Thoracic aorta (tissue), 2 donors: ENCODE measurements around the gene GCNT1. TPM values are rescaled to one million over a fixed set of nuclear protein-coding genes. Genes with fewer than 3 reads are reported as not detected.
"Not testable (repeated sequence)": the region's sequence is repeated elsewhere in the genome, so short reads cannot be mapped to it uniquely, and the experiment has no call there.

Experiments used
- ATAC-seq: fragments of 150-250 bp; one replicate; pipeline ENCODE4 v1.8.0; 2017; ENCODE audit warnings: low read depth; ENCODE audit not compliant: insufficient number of reproducible peaks, low FRiP score
- DNase-seq: peaks from one replicate; pipeline ENCODE4 v3.0.0-alpha.2; 2020; ENCODE audit warnings: low spot score
- H3K27ac ChIP-seq, 2 donors: fragments of 200-600 bp; sonication (generic); 1 replicate in 1 of 2; 2 replicates in 1 of 2; pipeline ENCODE4 v1.5.1; 2016; ENCODE audit warnings: mild to moderate bottlenecking in 2 of 2, moderate library complexity in 2 of 2
- H3K27me3 ChIP-seq: fragments of 200-600 bp; sonication (generic); replicated peaks from 2 replicates; pipeline ENCODE4 v1.6.0; 2016; ENCODE audit warnings: mild to moderate bottlenecking; ENCODE audit not compliant: insufficient read depth
- H3K36me3 ChIP-seq: fragments of 200-600 bp; sonication (generic); one replicate; pipeline ENCODE4 v1.5.1; 2016
- H3K4me1 ChIP-seq, 2 donors: fragments of 200-600 bp; sonication (generic); 1 replicate in 1 of 2; 2 replicates in 1 of 2; pipeline versions ENCODE4 v1.5.1 to v1.6.0; 2016; ENCODE audit warnings: low read depth in 2 of 2, mild to moderate bottlenecking in 1 of 2; ENCODE audit not compliant: control insufficient read depth in 1 of 2
- H3K4me3 ChIP-seq: fragments of 200-600 bp; sonication (generic); 2 replicates; pipeline ENCODE4 v1.5.1; 2016; ENCODE audit warnings: mild to moderate bottlenecking
- H3K9me3 ChIP-seq: fragments of 200-600 bp; sonication (generic); 2 replicates; pipeline ENCODE4 v1.5.1; 2016
- CTCF ChIP-seq: fragments of 200-600 bp; sonication (generic); IDR thresholded peaks from one replicate; pipeline ENCODE4 v1.5.1; 2019; ENCODE audit warnings: antibody characterized with exemption
- total RNA-seq, 2 donors: library from RNA; depleted of rRNA; stranded (reverse); fragments of >200 nt; gene quantifications; one replicate each; pipeline versions ENCODE4 v1.1.0 to v1.2.3, GENCODE V29; 2016

The GCNT1 gene
- total RNA-seq, 2 donors from 2014 or later: 17.1 to 24.1 TPM

- Histone ChIP-seq H3K27ac (no peak overlapping the region), H3K4me3 (no peak overlapping the region), H3K36me3 (no peaks in the 10 kb centered on the region), H3K4me1 (no peaks in the 10 kb centered on the region), H3K9me3 (no peaks in the 10 kb centered on the region), H3K27me3 (no peaks in the 10 kb centered on the region)
- no peak for TF ChIP-seq CTCF
- ATAC-seq (no peak), DNase-seq (no peak)
These were observed 33.1 kb upstream of the GCNT1 start for GRCh38 chr9:76425677-76426453.

- no peaks in the 10 kb centered on the region for H3K36me3 ChIP-seq
- no peaks in the 10 kb centered on the region for H3K4me1 ChIP-seq
- no peak for TF ChIP-seq CTCF
- H3K9me3 ChIP-seq: no peaks in the 10 kb centered on the region
- DNase-seq: no peak
- H3K27ac ChIP-seq: no peak overlapping the region
- H3K27me3 ChIP-seq: no peaks in the 10 kb centered on the region
- ATAC-seq: no peak
- H3K4me3 ChIP-seq: no peak overlapping the region
These were observed 32.1 kb upstream of the GCNT1 start for GRCh38 chr9:76426807-76427419.

GRCh38 chr9:76431601-76432000 is 27.4 kb upstream of the GCNT1 start:
- H3K36me3 ChIP-seq: no peaks in the 10 kb centered on the region
- H3K4me3 ChIP-seq: no peak overlapping the region
- no peaks in the 10 kb centered on the region for H3K9me3 ChIP-seq
- no peaks in the 10 kb centered on the region for H3K27me3 ChIP-seq
- no peak for TF ChIP-seq CTCF
- H3K27ac ChIP-seq: no peak overlapping the region
- DNase-seq: no peak
- H3K4me1 ChIP-seq: no peaks in the 10 kb centered on the region
- ATAC-seq: no peak

GRCh38 chr9:76433406-76433805 is 25.6 kb upstream of the GCNT1 start:
- Histone ChIP-seq H3K4me1 (no peaks in the 10 kb centered on the region), H3K4me3 (no peak overlapping the region), H3K27ac (no peak overlapping the region), H3K36me3 (no peaks in the 10 kb centered on the region), H3K9me3 (no peaks in the 10 kb centered on the region), H3K27me3 (no peaks in the 10 kb centered on the region)
- no peak for TF ChIP-seq CTCF
- no peak for DNase-seq
- no peak for ATAC-seq

- TF ChIP-seq CTCF: no peak
- Histone ChIP-seq H3K4me3 (no peak overlapping the region), H3K27ac (no peak overlapping the region), H3K4me1 (no peaks in the 10 kb centered on the region), H3K27me3 (no peaks in the 10 kb centered on the region), H3K36me3 (no peaks in the 10 kb centered on the region), H3K9me3 (no peaks in the 10 kb centered on the region)
- no peak for DNase-seq
- ATAC-seq: no peak
These were observed 25.1 kb upstream of the GCNT1 start for GRCh38 chr9:76433836-76434235.

- ATAC-seq, H3K36me3 ChIP-seq, H3K4me3 ChIP-seq, H3K27me3 ChIP-seq, H3K9me3 ChIP-seq, H3K27ac ChIP-seq, H3K4me1 ChIP-seq, DNase-seq: not testable (repeated sequence)
These were observed 24.1 kb upstream of the GCNT1 start for GRCh38 chr9:76434897-76435296.

- not testable (repeated sequence) for H3K9me3 ChIP-seq, H3K36me3 ChIP-seq, DNase-seq, H3K27ac ChIP-seq, H3K4me1 ChIP-seq, H3K27me3 ChIP-seq, ATAC-seq, H3K4me3 ChIP-seq
These were observed 21.8 kb upstream of the GCNT1 start for GRCh38 chr9:76437017-76437699.
